ENCODE measurements around the gene PSMB7.

PSMB7 gene

DNA sequence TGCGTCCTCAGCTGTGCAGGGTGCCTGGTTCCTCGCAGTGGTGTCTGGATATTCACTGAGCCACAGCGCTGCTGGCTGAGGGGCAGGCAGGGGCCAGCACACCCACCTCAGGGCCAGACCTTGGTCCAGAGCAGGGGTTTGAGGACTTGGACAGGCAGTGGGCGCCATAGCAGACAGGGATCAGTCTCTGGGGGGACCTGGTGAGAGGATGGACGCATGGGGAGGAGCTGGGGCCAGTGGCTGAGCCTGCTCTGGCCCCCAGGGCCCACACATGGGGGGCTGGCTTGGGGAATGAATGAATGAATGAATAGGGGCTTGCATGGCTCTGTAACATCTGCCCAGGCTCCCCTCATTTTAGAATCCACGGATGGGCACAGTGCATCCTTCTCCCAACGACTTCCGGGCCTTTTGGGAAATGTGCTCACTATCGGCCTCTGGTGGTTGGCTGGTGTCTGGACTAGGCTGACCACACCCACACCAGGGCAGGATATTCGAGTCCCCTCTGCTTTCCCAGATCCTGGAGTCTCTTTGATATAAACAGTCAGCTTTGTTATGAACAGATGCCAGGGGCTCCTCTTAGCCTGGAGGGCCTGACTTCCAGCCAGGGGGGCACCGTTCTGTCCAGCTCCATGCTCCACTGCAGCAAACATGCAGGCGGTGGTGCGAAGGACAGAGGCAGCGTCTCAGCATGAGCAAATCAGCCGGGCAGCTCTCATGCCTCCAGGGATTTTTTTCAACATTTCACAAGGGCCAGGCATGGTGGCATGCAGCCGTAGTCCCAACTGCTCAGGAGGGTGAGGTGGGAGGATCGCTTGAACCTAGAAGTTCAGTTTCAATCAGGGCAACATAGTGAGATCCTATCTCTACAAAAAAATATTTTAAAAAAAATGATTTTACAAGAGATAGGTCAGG, 94.9 kb downstream of the PSMB7 start:
- TF ChIP-seq, protein P1, sequence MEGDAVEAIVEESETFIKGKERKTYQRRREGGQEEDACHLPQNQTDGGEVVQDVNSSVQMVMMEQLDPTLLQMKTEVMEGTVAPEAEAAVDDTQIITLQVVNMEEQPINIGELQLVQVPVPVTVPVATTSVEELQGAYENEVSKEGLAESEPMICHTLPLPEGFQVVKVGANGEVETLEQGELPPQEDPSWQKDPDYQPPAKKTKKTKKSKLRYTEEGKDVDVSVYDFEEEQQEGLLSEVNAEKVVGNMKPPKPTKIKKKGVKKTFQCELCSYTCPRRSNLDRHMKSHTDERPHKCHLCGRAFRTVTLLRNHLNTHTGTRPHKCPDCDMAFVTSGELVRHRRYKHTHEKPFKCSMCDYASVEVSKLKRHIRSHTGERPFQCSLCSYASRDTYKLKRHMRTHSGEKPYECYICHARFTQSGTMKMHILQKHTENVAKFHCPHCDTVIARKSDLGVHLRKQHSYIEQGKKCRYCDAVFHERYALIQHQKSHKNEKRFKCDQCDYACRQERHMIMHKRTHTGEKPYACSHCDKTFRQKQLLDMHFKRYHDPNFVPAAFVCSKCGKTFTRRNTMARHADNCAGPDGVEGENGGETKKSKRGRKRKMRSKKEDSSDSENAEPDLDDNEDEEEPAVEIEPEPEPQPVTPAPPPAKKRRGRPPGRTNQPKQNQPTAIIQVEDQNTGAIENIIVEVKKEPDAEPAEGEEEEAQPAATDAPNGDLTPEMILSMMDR (IDR thresholded peaks at IDR 0.05), result peak; percentile 86

DNA sequence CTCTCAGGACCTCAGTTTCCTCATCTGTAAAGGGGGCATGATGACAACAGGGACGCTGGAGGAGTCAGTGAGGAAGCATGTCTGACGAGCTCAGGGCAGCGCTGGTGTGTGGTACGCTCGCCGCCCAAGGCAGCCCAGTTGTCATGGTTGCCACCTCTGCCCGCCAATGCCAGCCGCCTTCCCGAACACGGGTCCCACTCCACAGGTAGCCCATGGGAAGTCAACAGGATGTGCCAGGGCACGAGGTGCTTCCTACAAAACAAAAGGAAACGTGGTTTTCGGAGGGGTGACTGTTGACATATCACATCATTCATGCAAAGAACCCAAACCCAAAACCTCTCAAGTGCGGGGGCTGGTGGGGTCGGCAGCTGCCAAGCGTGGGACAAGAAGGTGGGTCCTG, 99.4 kb downstream of the PSMB7 start:
- TF ChIP-seq, protein P1 (IDR thresholded peaks at IDR 0.05), result no peak

DNA sequence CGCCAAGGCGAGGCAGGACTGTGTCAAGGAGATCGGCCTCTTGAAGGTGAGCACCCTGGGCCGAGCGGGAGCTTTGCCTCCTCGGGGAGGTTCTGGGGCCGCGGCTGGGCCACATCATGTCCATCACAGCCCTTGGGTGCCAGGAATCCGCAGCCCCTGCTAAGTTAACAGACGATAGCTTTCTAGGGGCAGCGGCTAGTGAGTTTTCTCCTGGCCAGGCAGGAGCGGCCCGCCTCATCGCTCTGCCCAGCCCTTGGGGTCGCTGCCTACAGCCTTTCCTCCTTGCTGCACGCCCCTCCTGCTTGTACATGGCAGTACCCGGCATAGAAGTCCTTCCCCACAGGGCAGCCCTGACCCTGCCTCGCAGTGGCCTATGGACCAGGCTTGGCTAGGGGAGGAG, 101.3 kb downstream of the PSMB7 start:
- TF ChIP-seq, protein P1 (IDR thresholded peaks at IDR 0.05), result no peak

DNA sequence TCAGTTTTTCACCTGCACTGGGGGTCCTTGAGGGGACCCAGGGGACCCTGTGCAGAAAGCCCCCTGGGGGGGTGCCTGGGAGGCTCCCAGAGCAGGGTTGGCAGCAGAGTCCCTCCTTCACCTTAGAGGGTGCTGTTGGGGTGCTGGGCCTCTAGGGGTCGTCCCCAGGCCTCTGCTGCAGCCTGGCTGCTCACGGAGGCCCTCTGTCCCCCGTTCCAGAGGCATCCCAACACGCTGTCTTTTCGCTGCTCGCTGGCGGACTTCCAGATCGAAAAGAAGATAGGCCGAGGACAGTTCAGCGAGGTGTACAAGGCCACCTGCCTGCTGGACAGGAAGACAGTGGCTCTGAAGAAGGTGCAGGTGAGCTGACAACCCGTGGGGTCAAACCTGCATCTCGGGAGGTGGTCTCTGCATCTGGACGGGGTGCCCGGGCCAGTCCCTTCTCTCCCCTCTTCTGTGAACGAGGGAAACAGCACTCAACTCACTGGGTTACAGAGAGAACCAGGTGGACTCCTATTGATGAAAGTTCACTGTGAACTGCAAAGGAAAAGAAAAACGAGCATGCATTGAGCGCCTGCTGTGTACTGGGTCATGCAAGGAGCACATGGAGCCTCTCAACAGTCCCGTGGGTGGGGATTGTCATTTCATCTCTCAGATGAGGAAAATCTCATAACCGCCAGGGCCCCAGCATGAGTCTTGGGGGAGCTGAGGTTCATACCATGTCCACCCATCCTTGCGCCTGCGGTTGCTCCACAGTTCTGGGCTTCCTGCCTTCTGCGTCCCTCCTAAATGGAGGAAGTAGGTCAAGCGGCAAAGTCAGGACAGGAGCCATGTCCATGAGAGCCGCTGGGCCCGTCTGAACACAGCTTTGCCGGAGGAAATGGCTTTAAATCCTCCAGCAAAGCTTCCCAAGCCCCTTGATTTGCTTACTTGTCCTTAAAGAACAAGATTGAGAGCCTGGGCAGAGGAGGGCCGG, 102.7 kb downstream of the PSMB7 start:
- TF ChIP-seq, protein P1 (IDR thresholded peaks at IDR 0.05), result no peak

DNA sequence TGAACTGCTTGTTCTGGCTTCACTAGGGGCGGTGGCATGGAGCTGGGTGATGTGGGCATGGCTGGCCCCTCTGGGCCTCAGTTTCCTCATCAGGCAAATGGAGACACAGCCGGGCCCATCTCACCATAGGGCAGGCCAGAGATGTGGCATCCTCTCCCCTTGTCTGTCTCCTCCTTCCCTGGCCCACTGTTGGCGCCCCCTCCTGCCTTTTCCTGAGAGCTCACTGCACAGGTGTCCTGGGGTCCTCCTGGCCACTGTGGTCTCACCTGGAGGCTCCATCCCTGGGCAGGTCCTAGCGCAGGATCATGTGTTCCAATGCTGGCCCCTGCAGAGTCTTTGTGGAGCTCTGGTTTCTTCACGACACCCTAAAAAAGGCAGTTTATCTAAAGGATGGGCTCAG, 104.0 kb downstream of the PSMB7 start:
- TF ChIP-seq, protein P1 (IDR thresholded peaks at IDR 0.05), result no peak

DNA sequence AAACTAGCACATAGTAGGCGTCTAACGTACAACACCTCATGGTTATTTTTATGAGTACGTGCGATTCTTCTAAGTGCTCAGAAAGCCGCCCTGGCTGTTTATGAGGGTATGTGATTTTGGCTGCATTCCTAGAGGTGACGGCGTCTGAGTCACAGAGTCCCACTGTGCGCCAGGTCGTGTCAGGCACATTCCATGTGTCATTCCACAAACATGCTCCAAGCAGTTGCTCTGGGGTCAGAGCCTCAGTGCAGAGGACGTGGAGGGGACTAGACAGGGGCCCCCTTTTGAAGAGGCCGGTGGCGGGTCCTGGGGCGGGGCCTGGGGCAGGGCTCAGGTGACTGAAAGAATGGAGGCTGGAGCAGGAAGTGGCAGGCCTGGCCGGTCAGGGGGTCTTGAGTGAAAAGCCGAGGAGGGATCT, 105.6 kb downstream of the PSMB7 start:
- TF ChIP-seq, protein P1 (IDR thresholded peaks at IDR 0.05), result no peak

All from LNCAP (cell line).